Neutrophil (primary cell): Measurements from ENCODE around the gene GRIK2.

ENCODE experiments used
- H3K27ac ChIP-seq: fragments of 200-600 bp; sonication (generic); 2 replicates; pipeline ENCODE4 v1.5.1; 2016; ENCODE audit warnings: mild to moderate bottlenecking, moderate library complexity
- H3K27me3 ChIP-seq: fragments of 200-600 bp; sonication (generic); 2 replicates; pipeline ENCODE4 v1.6.0; 2016; ENCODE audit warnings: mild to moderate bottlenecking
- H3K36me3 ChIP-seq: fragments of 200-600 bp; sonication (generic); 2 replicates; pipeline ENCODE4 v1.5.1; 2017
- H3K4me1 ChIP-seq, 2 experiments: fragments of 200-600 bp in 1 of 2; sonication (generic) in 1 of 2; 1 replicate in 1 of 2; 2 replicates in 1 of 2; pipeline versions ENCODE4 v1.5.1 to v1.6.1; 2013 to 2016; ENCODE audit warnings: low read depth in 1 of 2, low read length in 1 of 2, mild to moderate bottlenecking in 1 of 2, moderate library complexity in 1 of 2; ENCODE audit not compliant: control insufficient read depth in 1 of 2, insufficient read depth in 1 of 2
- H3K4me3 ChIP-seq, 2 experiments: fragments of 200-600 bp in 1 of 2; sonication (generic) in 1 of 2; 1 replicate in 1 of 2; 2 replicates in 1 of 2; pipeline ENCODE4 v1.5.1; 2013 to 2016; ENCODE audit warnings: low read depth in 1 of 2, low read length in 1 of 2, mild to moderate bottlenecking in 1 of 2, moderate library complexity in 1 of 2
- H3K9me3 ChIP-seq: fragments of 200-600 bp; sonication (generic); 2 replicates; pipeline ENCODE4 v1.5.1; 2016
- TF ChIP-seq, protein P1 (sequence below): fragments of 200-600 bp; sonication (generic); IDR thresholded peaks from 2 replicates; pipeline ENCODE4 v1.5.1; 2016; ENCODE audit warnings: antibody characterized with exemption

The GRIK2 gene

GRCh38 chr6:101803136-101803535 lies 409.6 kb downstream of the GRIK2 start:
- Histone ChIP-seq H3K9me3 (no peaks in the 10 kb centered on the region), H3K27ac (no peak overlapping the region), H3K27me3 (no peaks in the 10 kb centered on the region), H3K4me3 (no peak overlapping the region), H3K36me3 (no peaks in the 10 kb centered on the region), H3K4me1 (no peaks in the 10 kb centered on the region)
- TF ChIP-seq, protein P1, sequence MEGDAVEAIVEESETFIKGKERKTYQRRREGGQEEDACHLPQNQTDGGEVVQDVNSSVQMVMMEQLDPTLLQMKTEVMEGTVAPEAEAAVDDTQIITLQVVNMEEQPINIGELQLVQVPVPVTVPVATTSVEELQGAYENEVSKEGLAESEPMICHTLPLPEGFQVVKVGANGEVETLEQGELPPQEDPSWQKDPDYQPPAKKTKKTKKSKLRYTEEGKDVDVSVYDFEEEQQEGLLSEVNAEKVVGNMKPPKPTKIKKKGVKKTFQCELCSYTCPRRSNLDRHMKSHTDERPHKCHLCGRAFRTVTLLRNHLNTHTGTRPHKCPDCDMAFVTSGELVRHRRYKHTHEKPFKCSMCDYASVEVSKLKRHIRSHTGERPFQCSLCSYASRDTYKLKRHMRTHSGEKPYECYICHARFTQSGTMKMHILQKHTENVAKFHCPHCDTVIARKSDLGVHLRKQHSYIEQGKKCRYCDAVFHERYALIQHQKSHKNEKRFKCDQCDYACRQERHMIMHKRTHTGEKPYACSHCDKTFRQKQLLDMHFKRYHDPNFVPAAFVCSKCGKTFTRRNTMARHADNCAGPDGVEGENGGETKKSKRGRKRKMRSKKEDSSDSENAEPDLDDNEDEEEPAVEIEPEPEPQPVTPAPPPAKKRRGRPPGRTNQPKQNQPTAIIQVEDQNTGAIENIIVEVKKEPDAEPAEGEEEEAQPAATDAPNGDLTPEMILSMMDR: no peak

DNA sequence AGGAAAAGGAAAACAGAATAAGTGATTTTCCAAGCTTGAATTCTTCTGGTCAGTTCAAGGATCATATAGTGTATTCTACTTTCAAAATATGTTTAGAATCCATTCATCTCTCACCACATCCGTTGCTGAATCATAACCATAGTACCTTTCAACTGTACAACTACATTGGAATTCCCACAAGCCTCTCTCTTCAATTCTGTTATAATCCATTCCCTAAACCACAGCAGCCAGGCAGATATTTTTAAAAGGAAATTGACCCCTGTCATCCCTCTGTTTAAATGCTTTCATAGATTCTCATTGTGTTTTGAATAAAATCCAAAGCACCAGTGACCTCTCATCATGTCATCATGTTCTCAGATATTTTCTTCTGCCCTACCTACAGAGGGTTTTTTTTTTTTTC lies 412.7 kb downstream of the GRIK2 start:
- H3K9me3 ChIP-seq: no peaks in the 10 kb centered on the region
- no peaks in the 10 kb centered on the region for H3K4me1 ChIP-seq
- H3K4me3 ChIP-seq: no peak overlapping the region
- no peaks in the 10 kb centered on the region for H3K27me3 ChIP-seq
- TF ChIP-seq, protein P1: no peak
- H3K36me3 ChIP-seq: no peaks in the 10 kb centered on the region
- no peak overlapping the region for H3K27ac ChIP-seq

DNA sequence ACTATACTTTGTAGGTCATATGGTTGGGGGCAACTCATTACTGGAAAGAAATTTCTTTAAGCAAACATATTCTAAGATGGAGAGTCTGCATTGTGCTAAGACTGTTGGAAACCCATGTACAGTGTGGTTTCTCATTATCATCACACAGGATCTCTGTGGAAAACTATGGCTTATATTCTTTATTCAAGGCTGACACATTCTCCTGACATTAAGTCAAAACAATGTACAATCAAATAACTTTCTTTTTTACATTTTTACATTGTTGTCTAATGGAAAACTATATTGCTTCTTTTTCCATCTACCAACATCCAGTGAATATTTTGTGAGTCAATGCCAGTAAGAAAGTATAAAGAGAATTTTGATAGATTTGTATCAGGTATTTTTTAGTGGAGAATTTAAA lies 417.6 kb downstream of the GRIK2 start:
- TF ChIP-seq, protein P1: no peak
- Histone ChIP-seq H3K27me3 (no peaks in the 10 kb centered on the region), H3K9me3 (no peaks in the 10 kb centered on the region), H3K36me3 (no peaks in the 10 kb centered on the region), H3K4me1 (no peaks in the 10 kb centered on the region), H3K27ac (no peak overlapping the region), H3K4me3 (no peak overlapping the region)

GRCh38 chr6:101816716-101817115 lies 423.2 kb downstream of the GRIK2 start:
- no peaks in the 10 kb centered on the region for H3K27me3 ChIP-seq
- no peaks in the 10 kb centered on the region for H3K9me3 ChIP-seq
- H3K27ac ChIP-seq: no peak overlapping the region
- H3K36me3 ChIP-seq: no peaks in the 10 kb centered on the region
- H3K4me3 ChIP-seq: no peak overlapping the region
- TF ChIP-seq, protein P1: no peak
- H3K4me1 ChIP-seq: no peaks in the 10 kb centered on the region

DNA sequence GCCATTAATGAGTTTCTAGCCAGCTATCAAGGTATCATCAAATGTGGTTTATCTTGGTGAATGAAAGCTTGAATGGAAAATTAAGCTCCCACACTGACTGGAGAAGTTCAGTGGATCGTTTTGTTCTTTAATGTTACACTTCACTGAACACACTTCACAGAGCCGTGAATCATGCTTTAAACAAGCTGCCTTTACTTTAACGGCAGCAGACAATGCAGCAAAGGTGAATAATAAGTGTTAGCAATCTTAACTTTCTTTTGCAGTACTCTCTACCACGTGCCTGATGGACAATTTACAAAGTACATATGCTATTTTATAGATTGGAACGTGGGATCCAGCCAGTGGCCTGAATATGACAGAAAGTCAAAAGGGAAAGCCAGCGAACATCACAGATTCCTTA lies 424.5 kb downstream of the GRIK2 start:
- Histone ChIP-seq H3K4me1 (no peaks in the 10 kb centered on the region), H3K36me3 (no peaks in the 10 kb centered on the region), H3K4me3 (no peak overlapping the region), H3K27me3 (no peaks in the 10 kb centered on the region), H3K9me3 (no peaks in the 10 kb centered on the region), H3K27ac (no peak overlapping the region)
- TF ChIP-seq, protein P1: no peak
